K562 (cell line): ENCODE results near the gene GRIPAP1. TPM values are rescaled to one million over a fixed set of nuclear protein-coding genes. Genes with fewer than 3 reads are reported as not detected.

Source experiments
- ATAC-seq: fragments of 200-7000 bp; cut with Tn5 transposase; 3 replicates; pipeline ENCODE4 v1.9.1; 2020; ENCODE audit warnings: moderate library complexity
- BruUV-seq: library from RNA; stranded (reverse); fragments of 400-500 nt; replicated peaks from 2 replicates; lab custom pipeline; 2021; lab: Mats Ljungman, UMichigan
- CTCF ChIA-PET: fragments of 300-600 bp; formaldehyde crosslinking; extraction: SDS; loops from one replicate; lab custom pipeline; 2021; ENCODE audit warnings: low intra/inter-chr PET ratio; lab: Yijun Ruan, JAX
- POLR2A ChIA-PET: fragments of 300-600, 350-650 bp; sonication (Branson Sonifier 250); formaldehyde crosslinking; extraction: SDS; loops from one replicate; lab custom pipeline; 2021; ENCODE audit warnings: antibody characterized with exemption, inconsistent platforms; lab: Yijun Ruan, JAX
- DNase-seq, 4 experiments: peaks; one replicate each; pipeline versions ENCODE4 v3.0.0 to v3.0.0-alpha.2; 2011 to 2018; ENCODE audit warnings: low spot score in 3 of 4, mixed read lengths in 3 of 4; ENCODE audit errors: extremely low read depth in 1 of 4
- FAIRE-seq: peaks from 2 replicates; lab custom pipeline; 2011; peaks lifted over from hg19 to GRCh38; lab: Jason Lieb, UNC
- H2AFZ ChIP-seq: 2 replicates; pipeline ENCODE4 v1.6.0; 2011; ENCODE audit warnings: low read depth, low read length, control low read depth, inconsistent platforms
- H3K27ac ChIP-seq: fragments of 200-600 bp; 3 replicates; pipeline ENCODE4 v1.8.0; 2011; ENCODE audit warnings: low read depth, mild to moderate bottlenecking, control low read depth, inconsistent platforms, low read length, moderate library complexity, mixed read lengths; ENCODE audit errors: extremely low read depth
- H3K27me3 ChIP-seq, 2 experiments: fragments of 300-600 bp in 1 of 2; 2 replicates in 1 of 2; 3 replicates in 1 of 2; pipeline versions ENCODE4 v1.6.0 to v1.8.0; 2011; ENCODE audit warnings: inconsistent platforms in 2 of 2, low read length in 2 of 2, mild to moderate bottlenecking in 1 of 2, mixed read lengths in 1 of 2, moderate library complexity in 1 of 2; ENCODE audit not compliant: control insufficient read depth in 2 of 2, insufficient read depth in 2 of 2
- H3K36me3 ChIP-seq: fragments of 300-600 bp; 3 replicates; pipeline ENCODE4 v1.8.0; 2011; ENCODE audit warnings: mild to moderate bottlenecking, low read length, inconsistent platforms; ENCODE audit not compliant: control insufficient read depth, insufficient read depth
- H3K4me1 ChIP-seq, 2 experiments: fragments of 200-600 bp in 1 of 2; replicated peaks in 1 of 2; 2 replicates in 1 of 2; 3 replicates in 1 of 2; pipeline versions ENCODE4 v1.5.1 to v1.8.0; 2011; ENCODE audit warnings: inconsistent platforms in 2 of 2, low read length in 2 of 2, mild to moderate bottlenecking in 1 of 2, mixed read lengths in 1 of 2, moderate library complexity in 1 of 2; ENCODE audit not compliant: control insufficient read depth in 2 of 2, insufficient read depth in 2 of 2
- H3K4me2 ChIP-seq: 2 replicates; pipeline ENCODE4 v1.6.1; 2011; ENCODE audit warnings: low read length, control low read depth, inconsistent platforms, mixed read lengths; ENCODE audit not compliant: insufficient read depth
- H3K4me3 ChIP-seq: fragments of 200-600 bp; sonication (generic), shearing (Covaris generic); 2 replicates; pipeline ENCODE4 v1.5.1; 2016; ENCODE audit warnings: control low read depth, inconsistent platforms
- H3K79me2 ChIP-seq: fragments of 200-600 bp; 3 replicates; pipeline ENCODE4 v1.8.0; 2011; ENCODE audit warnings: low read length, inconsistent platforms; ENCODE audit not compliant: control insufficient read depth, insufficient read depth
- H3K9ac ChIP-seq, 2 experiments: 2 replicates each; pipeline versions ENCODE4 v1.6.0 to v1.6.1; 2011; ENCODE audit warnings: low read depth in 2 of 2, low read length in 2 of 2, control low read depth in 1 of 2, inconsistent platforms in 1 of 2, mild to moderate bottlenecking in 1 of 2, mixed read lengths in 1 of 2; ENCODE audit not compliant: insufficient read depth in 1 of 2
- H3K9me1 ChIP-seq: one replicate; pipeline ENCODE4 v1.6.0; 2011; ENCODE audit warnings: inconsistent platforms, mild to moderate bottlenecking, low read length, moderate library complexity; ENCODE audit not compliant: control insufficient read depth, insufficient read depth
- H3K9me3 ChIP-seq: replicated peaks from 2 replicates; pipeline ENCODE4 v1.5.1; 2011; ENCODE audit warnings: low read depth, low read length, inconsistent platforms; ENCODE audit not compliant: control insufficient read depth, insufficient read depth
- H4K20me1 ChIP-seq: replicated peaks from 2 replicates; pipeline ENCODE4 v1.6.1; 2011; ENCODE audit warnings: low read length, inconsistent platforms, mixed read lengths; ENCODE audit not compliant: control insufficient read depth, insufficient read depth
- CTCFL ChIP-seq: IDR thresholded peaks from 2 replicates; pipeline ENCODE4 v1.6.1; 2011; ENCODE audit warnings: borderline replicate concordance, low read depth, mild to moderate bottlenecking, moderate library complexity, low read length; ENCODE audit not compliant: insufficient read depth, poor library complexity, severe bottlenecking
- FOSL1 ChIP-seq: fragments of 200-800 bp; sonication (Bioruptor generic); conservative IDR thresholded peaks from 2 replicates; pipeline ENCODE4 v1.6.1; 2016; ENCODE audit warnings: missing genetic modification characterization, missing compliant biosample characterization
- FOXO4 ChIP-seq: fragments of 450-650 bp; formaldehyde crosslinking; IDR thresholded peaks from 2 replicates; pipeline ENCODE4 v1.4.0; 2020; ENCODE audit warnings: mild to moderate bottlenecking, moderate library complexity
- GABPA ChIP-seq: fragments of 200-800 bp; sonication (Bioruptor generic); conservative IDR thresholded peaks from 2 replicates; pipeline ENCODE4 v1.6.1; 2016; ENCODE audit warnings: low read depth, missing genetic modification characterization, missing compliant biosample characterization
- GTF2B ChIP-seq: IDR thresholded peaks from 2 replicates; pipeline ENCODE4 v1.6.1; 2011; ENCODE audit not compliant: insufficient read length; ENCODE audit errors: extremely low read depth
- HNRNPK ChIP-seq: fragments of 200-400 bp; formaldehyde crosslinking; IDR thresholded peaks from one replicate; pipeline ENCODE4 v1.6.1; 2018; ENCODE audit warnings: mild to moderate bottlenecking, low read depth, low read length; ENCODE audit not compliant: poor library complexity, severe bottlenecking
- ID3 ChIP-seq, 2 experiments: fragments of 250-450 bp in 1 of 2; fragments of 450-650 bp in 1 of 2; sonication (Bioruptor Pico) in 1 of 2; IDR thresholded peaks; 2 replicates each; pipeline versions ENCODE4 v1.6.1 to v1.8.0; 2016 to 2021; ENCODE audit warnings: mild to moderate bottlenecking in 2 of 2, moderate library complexity in 2 of 2, missing compliant biosample characterization in 1 of 2, missing genetic modification characterization in 1 of 2
- NCOA1 ChIP-seq: fragments of 450-650 bp; IDR thresholded peaks from 2 replicates; pipeline ENCODE4 v1.6.1; 2016; ENCODE audit warnings: low read depth
- RBFOX2 ChIP-seq: fragments of 200-400 bp; formaldehyde crosslinking; IDR thresholded peaks from 2 replicates; pipeline ENCODE4 v1.6.1; 2017; ENCODE audit warnings: low read depth, mild to moderate bottlenecking, low read length, moderate library complexity
- RBM22 ChIP-seq: fragments of 200-400 bp; formaldehyde crosslinking; IDR thresholded peaks from 2 replicates; pipeline ENCODE4 v1.6.1; 2018; ENCODE audit warnings: low read length, low read depth; ENCODE audit not compliant: poor library complexity, severe bottlenecking
- SOX6 ChIP-seq: fragments of 450-650 bp; IDR thresholded peaks from 2 replicates; pipeline ENCODE4 v1.6.1; 2014; ENCODE audit warnings: mild to moderate bottlenecking
- TAF1 ChIP-seq: IDR thresholded peaks from 2 replicates; pipeline ENCODE4 v1.6.1; 2011; ENCODE audit warnings: mild to moderate bottlenecking, low read length, moderate library complexity; ENCODE audit not compliant: insufficient read depth, control insufficient read depth, severe bottlenecking; ENCODE audit errors: extremely low read depth
- TARDBP ChIP-seq: fragments of 450-650 bp; IDR thresholded peaks from 2 replicates; pipeline ENCODE4 v1.6.1; 2016
- ZBTB26 ChIP-seq: fragments of 450-650 bp; formaldehyde crosslinking; IDR thresholded peaks from 2 replicates; pipeline ENCODE4 v1.4.0; 2022; ENCODE audit warnings: missing genetic modification characterization
- ZNF124 ChIP-seq: sonication (generic); formaldehyde crosslinking; IDR thresholded peaks from 2 replicates; pipeline ENCODE4 v1.8.1; 2022; ENCODE audit warnings: missing genetic modification reagents
- ZNF224 ChIP-seq: sonication (generic); formaldehyde crosslinking; IDR thresholded peaks from 2 replicates; pipeline ENCODE4 v1.8.0; 2022; ENCODE audit warnings: mild to moderate bottlenecking, missing genetic modification reagents
- WGBS: fragments of 100-300 bp; shearing (Covaris generic); methylation state at CpG from one replicate; pipeline ENCODE4 v1.1.6; 2016; ENCODE audit warnings: low coverage, mixed read lengths; ENCODE audit not compliant: insufficient coverage; ENCODE audit errors: missing lambda C conversion rate; 5-methylcytosine and 5-hydroxymethylcytosine counted together
- in situ Hi-C: fragments of 300-500 bp; cut with MboI; formaldehyde crosslinking; loops from 4 replicates; pipeline ENCODE4 v1.15.0; 2018; ENCODE audit warnings: inconsistent platforms, mixed read lengths
- intact Hi-C: fragments of 100-400 bp; cut with micrococcal nuclease; formaldehyde crosslinking; loops from 2 replicates; pipeline ENCODE4 v1.14.2; 2022
- polyA plus RNA-seq, 8 experiments: library from polyadenylated mRNA; depleted of rRNA in 4 of 8; stranded (reverse) in 5 of 8; unstranded in 3 of 8; fragments of >200 nt; fragmentation: Nextera tagmentation in 2 of 8; fragmentation: Illumina TruSeq in 1 of 8; extraction: Ambion mirVana in 2 of 8; extraction: Trizol in 1 of 8; gene quantifications; 2 replicates each; pipeline versions ENCODE4 v1.2.1 to v1.2.3, GENCODE V29; 2011 to 2014; ENCODE audit warnings: inconsistent platforms in 1 of 8, missing spikeins in 1 of 8
- total RNA-seq, 7 experiments: library from RNA; depleted of rRNA in 6 of 7; stranded (reverse); fragments of >200 nt in 6 of 7; fragmentation: Illumina TruSeq in 2 of 7; extraction: Trizol in 2 of 7; gene quantifications; 2 replicates each; pipeline versions ENCODE4 v1.2.1 to v1.2.3, GENCODE V29; 2011 to 2021; ENCODE audit warnings: low replicate concordance in 1 of 7

Gene GRIPAP1
- total and polyA plus RNA-seq, 9 of the 15 experiments (the other 6 are each of a cell fraction or from before 2014, with no cell fraction given): 4.1 to 41.6 (median 24.0) TPM

GRCh38 chrX:48978226-48978625 lies 23.8 kb downstream of the GRIPAP1 start:
- in situ Hi-C loops: loop anchor here (10.0 kb wide), 1 partner anchor 127 kb away; no protein-coding TSS in a partner anchor
- Histone ChIP-seq H4K20me1 (no peaks in the 10 kb centered on the region), H3K9ac (no peak overlapping the region), H3K27me3 (no peaks in the 10 kb centered on the region), H3K4me2 (no peak overlapping the region), H3K4me3 (no peak overlapping the region), H2AFZ (no peak overlapping the region), H3K36me3 (peaks cover 56% of the 10 kb centered on the region; the same call in 2 of the 3 replicates), H3K9me3 (no peaks in the 10 kb centered on the region), H3K27ac (no peak overlapping the region), H3K79me2 (no peaks in the 10 kb centered on the region), H3K9me1 (no peaks in the 10 kb centered on the region), H3K4me1 (peaks cover 5 to 12% of the 10 kb centered on the region in 2 experiments; a peak in 3 of 5 replicates)
- 95% methylated on average over 3 of the region's 5 CpGs for WGBS
- ChIA-PET POLR2A (interaction anchor here (0.6 kb wide), 1 partner anchor 818 kb away, joined by 3 read pairs; no protein-coding TSS in a partner anchor), CTCF (no interaction called here)
- intact Hi-C loops: no loop called here
- ATAC-seq (no peak), DNase-seq (no peak), FAIRE-seq (no peak)
- BruUV-seq: no TSS peak
- TF ChIP-seq TARDBP (no peak), ID3 (CRISPR knock-in tag; IDR thresholded peaks at IDR 0.05) (no peak), ID3 (tag; IDR thresholded peaks at IDR 0.05) (no peak), NCOA1 (no peak), GTF2B (no peak), RBFOX2 (no peak), ZNF124 (CRISPR knock-in tag) (no peak), FOXO4 (CRISPR knock-in tag) (no peak), TAF1 (no peak), CTCFL (no peak), GABPA (tag) (no peak), RBM22 (no peak), ZNF224 (CRISPR knock-in tag) (no peak), FOSL1 (no peak), HNRNPK (no peak), SOX6 (no peak), ZBTB26 (no peak)
